Measurements from ENCODE around the gene CFAP20DC.

GRCh38 chr3:59049671-59050331 is at the start of gene CFAP20DC:
- TF ChIP-seq POLR2A (IDR thresholded peaks at IDR 0.05) (peak; percentile 37 to 43), CTCF (IDR thresholded peaks at IDR 0.05) (no peak), EP300 (IDR thresholded peaks at IDR 0.05) (no peak)

Data from gastroesophageal sphincter (tissue), 3 donors.